CD8-positive, alpha-beta memory T cell (primary cell): ENCODE measurements around the gene SLC44A1. TPM values are rescaled to one million over a fixed set of nuclear protein-coding genes. Genes with fewer than 3 reads are reported as not detected.

Source experiments
- CTCF ChIA-PET: fragments of 350-600 bp; sonication (Branson Sonifier 250); formaldehyde crosslinking; loops from one replicate; lab custom pipeline; 2021; ENCODE audit warnings: antibody characterized with exemption; lab: Charles Lee
- POLR2A ChIA-PET: fragments of 350-600 bp; sonication (Branson Sonifier 250); formaldehyde crosslinking; loops from one replicate; lab custom pipeline; 2021; ENCODE audit warnings: antibody characterized with exemption; lab: Charles Lee
- DNase-seq, 5 donors: peaks; one replicate each; pipeline versions ENCODE4 v3.0.0 to v3.0.0-alpha.2; 2020 to 2022; ENCODE audit warnings: mixed read lengths in 1 of 5
- H3K27ac ChIP-seq: one replicate; pipeline ENCODE4 v1.7.0; 2013; ENCODE audit warnings: low read depth, mild to moderate bottlenecking, low read length, moderate library complexity
- H3K27me3 ChIP-seq: 2 replicates; pipeline ENCODE4 v1.7.0; 2013; ENCODE audit warnings: low read length, mild to moderate bottlenecking; ENCODE audit not compliant: insufficient read depth, poor library complexity, severe bottlenecking
- H3K36me3 ChIP-seq: 2 replicates; pipeline ENCODE4 v1.7.0; 2013; ENCODE audit warnings: mild to moderate bottlenecking, low read length, moderate library complexity; ENCODE audit not compliant: insufficient read depth
- H3K4me1 ChIP-seq: 2 replicates; pipeline ENCODE4 v1.7.0; 2013; ENCODE audit warnings: mild to moderate bottlenecking, low read length, moderate library complexity; ENCODE audit not compliant: insufficient read depth
- H3K4me3 ChIP-seq: 2 replicates; pipeline ENCODE4 v1.7.0; 2013; ENCODE audit warnings: mild to moderate bottlenecking, low read length
- H3K9me3 ChIP-seq: 2 replicates; pipeline ENCODE4 v1.7.0; 2013; ENCODE audit warnings: mild to moderate bottlenecking, low read length
- H3K27ac Mint-ChIP-seq, 8 donors: one replicate each; pipeline ENCODE4 v1.8.0; 2020 to 2021; ENCODE audit warnings: mixed read lengths in 8 of 8, mild to moderate bottlenecking in 6 of 8, inconsistent platforms in 3 of 8, moderate library complexity in 3 of 8
- H3K27me3 Mint-ChIP-seq, 2 donors: one replicate each; pipeline ENCODE4 v1.8.0; 2020 to 2021; ENCODE audit warnings: mixed read lengths in 2 of 2, mild to moderate bottlenecking in 1 of 2, moderate library complexity in 1 of 2
- H3K36me3 Mint-ChIP-seq, 3 donors: one replicate each; pipeline ENCODE4 v1.8.0; 2020 to 2021; ENCODE audit warnings: mixed read lengths in 3 of 3, inconsistent platforms in 1 of 3, mild to moderate bottlenecking in 1 of 3
- H3K4me1 Mint-ChIP-seq, 3 donors: one replicate each; pipeline ENCODE4 v1.8.0; 2020 to 2021; ENCODE audit warnings: mixed read lengths in 3 of 3, inconsistent platforms in 1 of 3, mild to moderate bottlenecking in 1 of 3
- H3K4me3 Mint-ChIP-seq, 7 donors: one replicate each; pipeline ENCODE4 v1.8.0; 2020 to 2021; ENCODE audit warnings: mixed read lengths in 7 of 7, mild to moderate bottlenecking in 6 of 7, moderate library complexity in 4 of 7, inconsistent platforms in 2 of 7
- H3K9me3 Mint-ChIP-seq, 5 donors: one replicate each; pipeline ENCODE4 v1.8.0; 2020 to 2022; ENCODE audit warnings: mixed read lengths in 5 of 5, mild to moderate bottlenecking in 3 of 5, moderate library complexity in 2 of 5, inconsistent platforms in 1 of 5
- polyA plus RNA-seq: library from polyadenylated mRNA; unstranded; fragments of 300-500 nt; fragmentation: Illumina TruSeq; gene quantifications from one replicate; pipeline ENCODE4 v1.2.3, GENCODE V29; 2021
- total RNA-seq, 2 experiments: library from RNA; stranded (reverse); gene quantifications; one replicate each; pipeline ENCODE4 v1.2.3, GENCODE V29; 2021

Gene SLC44A1
- total and polyA plus RNA-seq, 3 experiments from 2014 or later, result 7.8 to 14.9 (median 8.3) TPM

GRCh38 chr9:105275938-105276337 lies 31.5 kb downstream of the SLC44A1 start:
- CTCF ChIA-PET, result no interaction called here
- no peak for DNase-seq
- Histone ChIP-seq H3K36me3 (no peaks in the 10 kb centered on the region), H3K27me3 (no peaks in the 10 kb centered on the region), H3K9me3 (no peaks in the 10 kb centered on the region), H3K4me3 (no peak overlapping the region), H3K4me1 (no peaks in the 10 kb centered on the region), H3K27ac (no peak overlapping the region)
- POLR2A ChIA-PET, result no interaction called here
- no peak overlapping the region for H3K4me3 Mint-ChIP-seq
- no peaks in the 10 kb centered on the region for H3K9me3 Mint-ChIP-seq
- H3K27ac Mint-ChIP-seq, result no peak overlapping the region
- peaks cover 0 to 4% (median 0%) of the 10 kb centered on the region in 3 donors for H3K36me3 Mint-ChIP-seq
- H3K4me1 Mint-ChIP-seq, result peaks cover 0 to 2% (median 0%) of the 10 kb centered on the region in 3 donors
- peaks cover 0 to 2% of the 10 kb centered on the region in 2 donors for H3K27me3 Mint-ChIP-seq

DNA sequence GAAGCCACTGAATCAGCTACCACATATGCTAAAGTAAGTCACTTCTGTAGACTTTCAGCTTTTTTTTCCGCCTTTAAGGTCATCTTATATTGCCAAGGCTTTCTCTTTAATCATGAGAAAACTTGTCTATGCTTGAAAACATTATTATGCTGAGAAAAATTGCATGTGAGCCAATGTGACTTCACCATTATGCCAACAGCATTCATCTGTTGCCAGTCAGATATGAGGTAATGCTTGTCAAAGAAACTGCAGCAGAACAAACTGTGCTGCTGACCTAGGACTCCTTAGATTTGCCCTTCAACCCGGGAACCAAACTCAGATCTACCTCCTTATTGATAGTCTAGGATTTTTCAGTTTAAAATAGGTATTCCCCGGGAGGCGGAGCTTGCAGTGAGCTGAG lies 34.3 kb downstream of the SLC44A1 start:
- H3K27me3 Mint-ChIP-seq, result peaks cover 0 to 2% of the 10 kb centered on the region in 2 donors
- peaks cover 0 to 2% (median 2%) of the 10 kb centered on the region in 3 donors for H3K4me1 Mint-ChIP-seq
- Histone ChIP-seq H3K27me3 (no peaks in the 10 kb centered on the region), H3K27ac (no peak overlapping the region), H3K4me1 (no peaks in the 10 kb centered on the region), H3K9me3 (no peaks in the 10 kb centered on the region), H3K4me3 (no peak overlapping the region), H3K36me3 (no peaks in the 10 kb centered on the region)
- DNase-seq, result no peak
- H3K36me3 Mint-ChIP-seq, result peaks cover 0 to 4% (median 0%) of the 10 kb centered on the region in 3 donors
- H3K9me3 Mint-ChIP-seq, result no peaks in the 10 kb centered on the region
- POLR2A ChIA-PET, result no interaction called here
- CTCF ChIA-PET, result no interaction called here
- no peak overlapping the region for H3K27ac Mint-ChIP-seq
- H3K4me3 Mint-ChIP-seq, result no peak overlapping the region

DNA sequence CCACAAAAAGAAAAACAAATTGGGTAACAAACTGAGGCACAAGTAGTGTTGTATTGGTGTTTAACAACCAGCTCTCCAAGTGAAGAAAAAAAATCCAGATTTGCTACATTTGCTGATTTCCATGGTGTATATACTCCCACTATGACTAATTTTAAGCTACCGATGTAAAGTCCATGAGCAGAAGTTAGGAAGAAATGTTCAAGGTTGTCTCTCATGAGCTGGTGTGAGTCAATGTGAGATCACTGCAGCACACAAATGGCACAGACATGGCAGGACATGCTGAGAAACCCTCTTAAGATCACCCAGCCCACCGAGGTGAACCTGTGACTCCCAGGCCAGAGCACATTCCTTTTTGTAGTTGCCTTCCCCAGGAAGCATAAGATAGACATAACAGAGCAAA lies 36.2 kb downstream of the SLC44A1 start:
- no peaks in the 10 kb centered on the region for H3K36me3 ChIP-seq
- Mint-ChIP-seq H3K9me3 (no peaks in the 10 kb centered on the region), H3K36me3 (peaks cover 0 to 2% (median 0%) of the 10 kb centered on the region in 3 donors), H3K4me3 (no peak overlapping the region), H3K27ac (no peak overlapping the region), H3K27me3 (no peaks in the 10 kb centered on the region), H3K4me1 (peaks cover 0 to 3% (median 3%) of the 10 kb centered on the region in 3 donors)
- ChIA-PET POLR2A (no interaction called here), CTCF (no interaction called here)
- no peak for DNase-seq
- H3K4me1 ChIP-seq, result no peaks in the 10 kb centered on the region
- no peaks in the 10 kb centered on the region for H3K27me3 ChIP-seq
- H3K4me3 ChIP-seq, result no peak overlapping the region
- no peak overlapping the region for H3K27ac ChIP-seq
- H3K9me3 ChIP-seq, result no peaks in the 10 kb centered on the region

DNA sequence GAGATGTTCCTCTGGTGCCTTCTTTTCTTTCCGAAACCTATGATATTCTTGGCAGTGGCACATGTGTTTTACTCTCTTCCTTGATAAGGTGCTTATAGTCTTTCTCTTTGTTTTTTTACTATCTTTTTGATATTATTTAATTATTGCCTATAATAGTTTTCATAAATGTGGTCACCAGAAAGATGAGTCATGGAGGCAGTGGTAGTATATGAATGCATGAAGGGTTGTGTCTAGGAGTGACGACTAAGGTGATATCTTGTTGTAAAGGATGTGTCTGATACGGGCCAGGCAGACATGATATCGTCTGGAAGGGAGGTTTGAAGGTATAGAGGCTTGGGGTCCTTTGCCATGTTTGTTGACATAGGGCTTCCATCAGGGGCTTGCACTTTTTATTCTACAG lies 36.8 kb downstream of the SLC44A1 start:
- no peak for DNase-seq
- peaks cover 0 to under 1% (median 0%) of the 10 kb centered on the region in 3 donors for H3K36me3 Mint-ChIP-seq
- Histone ChIP-seq H3K4me3 (no peak overlapping the region), H3K36me3 (no peaks in the 10 kb centered on the region), H3K9me3 (no peaks in the 10 kb centered on the region), H3K27me3 (no peaks in the 10 kb centered on the region), H3K4me1 (no peaks in the 10 kb centered on the region), H3K27ac (no peak overlapping the region)
- no peak overlapping the region for H3K4me3 Mint-ChIP-seq
- CTCF ChIA-PET, result no interaction called here
- H3K9me3 Mint-ChIP-seq, result no peaks in the 10 kb centered on the region
- H3K27ac Mint-ChIP-seq, result no peak overlapping the region
- POLR2A ChIA-PET, result no interaction called here
- no peaks in the 10 kb centered on the region for H3K27me3 Mint-ChIP-seq
- H3K4me1 Mint-ChIP-seq, result peaks cover 0 to 3% (median 3%) of the 10 kb centered on the region in 3 donors

DNA sequence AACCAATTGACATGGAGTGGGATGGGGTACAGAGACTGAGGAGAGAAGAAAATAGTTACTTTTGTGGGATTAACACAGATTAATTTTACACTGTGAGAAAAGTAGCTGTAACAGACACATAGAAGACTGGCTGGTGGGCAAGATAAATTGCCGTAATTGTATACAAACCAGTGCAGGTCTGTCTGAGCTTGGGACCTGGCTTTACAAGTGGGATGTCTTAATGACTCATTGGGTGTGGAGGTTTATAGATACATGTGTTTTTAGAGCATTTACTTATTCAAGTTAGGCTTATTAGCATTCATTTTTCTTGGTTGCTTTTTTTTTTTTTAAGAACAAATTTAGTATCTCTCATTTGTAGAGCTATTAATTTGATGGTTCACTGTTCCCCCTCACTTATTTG lies 37.5 kb downstream of the SLC44A1 start:
- no peaks in the 10 kb centered on the region for H3K27me3 ChIP-seq
- H3K27ac ChIP-seq, result no peak overlapping the region
- no peaks in the 10 kb centered on the region for H3K4me1 ChIP-seq
- no peaks in the 10 kb centered on the region for H3K27me3 Mint-ChIP-seq
- no peaks in the 10 kb centered on the region for H3K9me3 ChIP-seq
- no peak overlapping the region for H3K4me3 ChIP-seq
- no peak overlapping the region for H3K27ac Mint-ChIP-seq
- DNase-seq, result no peak
- CTCF ChIA-PET, result no interaction called here
- no peaks in the 10 kb centered on the region for H3K36me3 ChIP-seq
- H3K4me1 Mint-ChIP-seq, result peaks cover 0 to 3% (median 3%) of the 10 kb centered on the region in 3 donors
- POLR2A ChIA-PET, result no interaction called here
- no peak overlapping the region for H3K4me3 Mint-ChIP-seq
- H3K36me3 Mint-ChIP-seq, result no peaks in the 10 kb centered on the region
- H3K9me3 Mint-ChIP-seq, result no peaks in the 10 kb centered on the region

DNA sequence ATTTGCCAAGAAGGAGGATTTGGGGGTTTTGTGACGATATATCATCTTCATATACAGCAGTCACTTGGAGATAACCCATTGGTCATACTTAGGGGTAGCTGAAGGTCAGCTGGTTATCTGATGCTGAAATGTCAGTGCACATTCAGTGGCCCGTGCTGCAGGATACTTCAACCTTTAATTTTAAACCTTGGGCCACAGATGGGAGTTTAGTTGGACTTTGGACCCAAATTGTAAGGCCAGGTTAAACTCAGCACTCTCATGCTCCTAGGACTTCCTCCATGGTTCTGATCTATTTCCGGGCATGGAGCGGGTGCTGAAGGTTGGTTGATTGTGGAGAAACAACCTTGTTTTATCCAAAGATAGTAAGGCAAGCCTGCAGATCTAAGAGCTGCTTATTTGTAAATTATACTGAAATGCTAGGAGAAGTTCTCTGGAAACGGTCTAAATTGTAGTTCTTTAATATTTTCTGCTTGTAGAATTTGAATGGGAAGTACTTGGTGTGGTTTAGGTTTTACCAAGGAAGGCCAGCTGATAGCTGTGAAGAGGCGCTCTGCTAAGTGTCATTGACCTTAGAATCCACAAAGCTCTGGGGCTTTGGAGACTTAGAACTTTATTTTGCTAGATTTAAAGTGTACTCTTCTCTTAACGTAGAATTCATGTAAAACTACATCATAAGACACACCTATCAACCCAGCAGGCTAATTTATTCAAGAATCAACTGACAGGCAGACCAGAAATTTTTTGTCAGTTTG lies 38.6 kb downstream of the SLC44A1 start:
- no peaks in the 10 kb centered on the region for H3K27me3 Mint-ChIP-seq
- no peaks in the 10 kb centered on the region for H3K9me3 Mint-ChIP-seq
- ChIA-PET CTCF (no interaction called here), POLR2A (no interaction called here)
- Histone ChIP-seq H3K27ac (no peak overlapping the region), H3K4me1 (no peaks in the 10 kb centered on the region), H3K4me3 (no peak overlapping the region), H3K9me3 (no peaks in the 10 kb centered on the region), H3K36me3 (no peaks in the 10 kb centered on the region), H3K27me3 (no peaks in the 10 kb centered on the region)
- DNase-seq, result no peak
- H3K4me1 Mint-ChIP-seq, result peaks cover 0 to 3% (median 3%) of the 10 kb centered on the region in 3 donors
- no peaks in the 10 kb centered on the region for H3K36me3 Mint-ChIP-seq
- H3K4me3 Mint-ChIP-seq, result no peak overlapping the region
- no peak overlapping the region for H3K27ac Mint-ChIP-seq

DNA sequence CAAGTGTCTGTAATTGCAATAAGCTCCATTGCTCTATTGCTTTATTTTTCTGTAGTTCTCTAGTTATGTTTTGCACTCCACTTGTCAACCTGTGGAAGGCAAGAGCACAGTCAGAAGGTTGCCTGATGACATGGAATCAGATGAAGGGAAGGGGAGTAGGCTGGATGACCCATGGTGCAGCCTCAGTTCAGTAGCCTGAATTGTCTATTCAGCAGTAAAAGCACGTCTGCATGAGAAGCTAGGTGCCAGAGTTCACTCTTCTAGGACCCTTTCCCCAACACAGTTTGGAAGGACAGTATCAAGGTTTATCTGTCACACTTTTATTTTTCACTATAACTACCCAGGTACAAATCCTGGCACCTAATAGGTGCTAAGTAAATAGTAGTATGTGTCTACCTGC lies 39.3 kb downstream of the SLC44A1 start:
- H3K27me3 ChIP-seq, result no peaks in the 10 kb centered on the region
- Mint-ChIP-seq H3K9me3 (no peaks in the 10 kb centered on the region), H3K27ac (peak overlapping the region in 1 of 8 donors; percentile 6), H3K4me1 (peaks cover 0 to 3% (median 3%) of the 10 kb centered on the region in 3 donors), H3K27me3 (no peaks in the 10 kb centered on the region), H3K36me3 (no peaks in the 10 kb centered on the region), H3K4me3 (no peak overlapping the region)
- POLR2A ChIA-PET, result no interaction called here
- no peaks in the 10 kb centered on the region for H3K9me3 ChIP-seq
- H3K4me1 ChIP-seq, result no peaks in the 10 kb centered on the region
- CTCF ChIA-PET, result no interaction called here
- no peak overlapping the region for H3K27ac ChIP-seq
- H3K36me3 ChIP-seq, result no peaks in the 10 kb centered on the region
- DNase-seq, result no peak
- no peak overlapping the region for H3K4me3 ChIP-seq

DNA sequence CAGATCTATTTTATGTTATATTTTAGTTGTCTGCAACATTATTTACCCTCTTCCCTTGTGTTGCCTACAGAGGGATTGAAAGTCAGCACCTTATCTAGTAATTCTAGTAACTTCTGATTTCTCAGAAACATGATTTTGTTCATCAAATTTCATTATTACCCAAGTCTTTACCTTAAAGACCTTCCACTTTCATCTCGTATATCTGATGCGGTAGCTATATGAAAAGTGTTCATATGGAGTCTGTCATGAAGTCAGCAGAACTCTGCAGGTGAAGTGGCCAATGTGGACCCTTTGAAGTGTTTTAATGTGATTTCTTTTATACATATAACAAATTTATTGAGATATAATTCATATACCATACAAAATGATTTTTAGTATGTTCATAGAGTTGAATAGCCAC lies 40.0 kb downstream of the SLC44A1 start:
- Mint-ChIP-seq H3K4me1 (peaks cover 0 to 3% (median 3%) of the 10 kb centered on the region in 3 donors), H3K27me3 (no peaks in the 10 kb centered on the region), H3K36me3 (no peaks in the 10 kb centered on the region), H3K9me3 (no peaks in the 10 kb centered on the region), H3K27ac (no peak overlapping the region), H3K4me3 (no peak overlapping the region)
- ChIA-PET CTCF (no interaction called here), POLR2A (no interaction called here)
- H3K27me3 ChIP-seq, result no peaks in the 10 kb centered on the region
- no peak overlapping the region for H3K27ac ChIP-seq
- H3K4me3 ChIP-seq, result no peak overlapping the region
- no peak for DNase-seq
- no peaks in the 10 kb centered on the region for H3K4me1 ChIP-seq
- H3K9me3 ChIP-seq, result no peaks in the 10 kb centered on the region
- no peaks in the 10 kb centered on the region for H3K36me3 ChIP-seq
